GM21786 (cell line): ENCODE data around the gene ABHD14A.

Experiments
- ATAC-seq: cut with Tn5 transposase; IDR thresholded peaks from one replicate; pipeline ENCODE4 v1.9.1; 2021; ENCODE audit not compliant: unreplicated experiment

The ABHD14A gene

GRCh38 chr3:51940648-51941462 lies 34.0 kb upstream of the ABHD14A start:
- ATAC-seq, result no peak

GRCh38 chr3:51941463-51941797 lies 33.4 kb upstream of the ABHD14A start:
- ATAC-seq, result no peak

- ATAC-seq, result peak; percentile 91
Observed at GRCh38 chr3:51941798-51942602, 32.9 kb upstream of the ABHD14A start, which contains the start of the genes PARP3 and RRP9. PARP3 (plus strand) TSS chr3:51942363; CDS start chr3:51943356, 993 bp downstream. RRP9 (minus strand) TSS chr3:51941904; CDS start chr3:51941867, 37 bp downstream.

- ATAC-seq, result peak; percentile 27
Observed at GRCh38 chr3:51942603-51943450, 32.0 kb upstream of the ABHD14A start.

- ATAC-seq, result no peak
Observed at GRCh38 chr3:51943451-51944391, 31.1 kb upstream of the ABHD14A start.

GRCh38 chr3:51944451-51945021 lies 30.3 kb upstream of the ABHD14A start:
- ATAC-seq, result no peak

- no peak for ATAC-seq
Observed at GRCh38 chr3:51945031-51945840, 29.6 kb upstream of the ABHD14A start.

- no peak for ATAC-seq
Observed at GRCh38 chr3:51945926-51946705, 28.7 kb upstream of the ABHD14A start.

- no peak for ATAC-seq
Observed at GRCh38 chr3:51946796-51947195, 28.1 kb upstream of the ABHD14A start.

- no peak for ATAC-seq
Observed at GRCh38 chr3:51947215-51947900, 27.5 kb upstream of the ABHD14A start.

- ATAC-seq, result no peak
Observed at GRCh38 chr3:51948016-51948580, 26.8 kb upstream of the ABHD14A start.

GRCh38 chr3:51949121-51949520 lies 25.7 kb upstream of the ABHD14A start:
- ATAC-seq, result no peak

- no peak for ATAC-seq
Observed at GRCh38 chr3:51950899-51951298, 24.0 kb upstream of the ABHD14A start.

GRCh38 chr3:51953445-51953844 lies 21.4 kb upstream of the ABHD14A start:
- no peak for ATAC-seq

- ATAC-seq, result no peak
Observed at GRCh38 chr3:51954105-51954504, 20.8 kb upstream of the ABHD14A start.

- no peak for ATAC-seq
Observed at GRCh38 chr3:51954713-51955112, 20.2 kb upstream of the ABHD14A start.
